ENCODE measurements around the gene PIK3IP1. TPM values are rescaled to one million over a fixed set of nuclear protein-coding genes. Genes with fewer than 3 reads are reported as not detected.

The PIK3IP1 gene
- total and polyA plus RNA-seq, 2 donors from 2014 or later = 21.4 to 42.7 TPM

DNA sequence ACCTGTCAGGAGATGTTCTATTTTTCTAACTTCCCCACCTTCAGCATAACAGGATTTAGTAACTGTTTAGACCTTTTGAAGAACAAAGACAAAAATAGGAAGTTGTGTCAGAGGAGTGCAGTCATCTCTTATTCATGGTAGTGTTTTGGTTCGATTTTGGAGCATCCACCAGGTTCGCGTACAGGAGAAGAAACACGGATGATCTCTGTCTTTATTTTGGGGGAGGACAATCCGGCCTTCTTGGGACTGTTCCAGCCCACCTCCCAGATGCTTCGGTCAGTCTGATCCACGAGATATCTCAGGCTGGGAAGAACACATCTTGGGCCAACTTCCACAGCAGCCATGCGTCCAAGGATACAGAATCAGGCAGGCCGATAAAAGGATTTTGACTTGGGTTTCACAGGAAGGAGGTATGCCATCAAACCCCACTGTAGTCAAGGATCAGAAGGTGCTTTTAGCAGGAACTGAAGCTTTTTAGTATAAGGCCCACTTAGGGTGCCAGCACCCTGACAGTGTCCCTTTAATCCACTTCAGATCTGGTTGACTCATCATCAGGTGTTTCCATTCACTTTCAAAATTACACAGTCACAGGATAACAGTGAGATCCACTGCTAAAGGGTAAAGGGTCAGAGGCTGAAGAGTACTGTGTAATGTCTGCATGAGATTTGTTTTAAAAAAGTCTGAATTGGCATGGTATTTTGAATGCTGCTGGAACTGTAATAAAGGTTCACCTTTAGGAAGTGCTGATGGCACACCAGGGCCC lies 37.3 kb upstream of the PIK3IP1 start:
- peak in 1 of 5 donors; percentile 5 for DNase-seq
- no peak for FAIRE-seq
- Histone ChIP-seq H3K27me3 (ENCODE audit: control insufficient read depth, insufficient read depth, low read length) (no peaks in the 10 kb centered on the region), H3K9ac (ENCODE audit: low read length in 3 of 3) (no peak overlapping the region), H3K9me3 (ENCODE audit: control insufficient read depth in 2 of 3, insufficient read depth in 1 of 3, low read length in 3 of 3) (no peaks in the 10 kb centered on the region), H3K27ac (ENCODE audit: low read depth in 2 of 2, low read length in 2 of 2) (no peak overlapping the region), H3K4me1 (ENCODE audit: control insufficient read depth in 2 of 3, insufficient read depth in 2 of 3, low read depth in 1 of 3, low read length in 3 of 3) (no peaks in the 10 kb centered on the region), H3K36me3 (ENCODE audit: control insufficient read depth in 2 of 3, insufficient read depth in 3 of 3, low read length in 3 of 3) (peaks cover under 1 to 64% (median 25%) of the 10 kb centered on the region in 3 donors), H3K4me3 (ENCODE audit: low read length in 3 of 3) (no peak overlapping the region)
- TF ChIP-seq, protein P1, sequence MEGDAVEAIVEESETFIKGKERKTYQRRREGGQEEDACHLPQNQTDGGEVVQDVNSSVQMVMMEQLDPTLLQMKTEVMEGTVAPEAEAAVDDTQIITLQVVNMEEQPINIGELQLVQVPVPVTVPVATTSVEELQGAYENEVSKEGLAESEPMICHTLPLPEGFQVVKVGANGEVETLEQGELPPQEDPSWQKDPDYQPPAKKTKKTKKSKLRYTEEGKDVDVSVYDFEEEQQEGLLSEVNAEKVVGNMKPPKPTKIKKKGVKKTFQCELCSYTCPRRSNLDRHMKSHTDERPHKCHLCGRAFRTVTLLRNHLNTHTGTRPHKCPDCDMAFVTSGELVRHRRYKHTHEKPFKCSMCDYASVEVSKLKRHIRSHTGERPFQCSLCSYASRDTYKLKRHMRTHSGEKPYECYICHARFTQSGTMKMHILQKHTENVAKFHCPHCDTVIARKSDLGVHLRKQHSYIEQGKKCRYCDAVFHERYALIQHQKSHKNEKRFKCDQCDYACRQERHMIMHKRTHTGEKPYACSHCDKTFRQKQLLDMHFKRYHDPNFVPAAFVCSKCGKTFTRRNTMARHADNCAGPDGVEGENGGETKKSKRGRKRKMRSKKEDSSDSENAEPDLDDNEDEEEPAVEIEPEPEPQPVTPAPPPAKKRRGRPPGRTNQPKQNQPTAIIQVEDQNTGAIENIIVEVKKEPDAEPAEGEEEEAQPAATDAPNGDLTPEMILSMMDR (IDR thresholded peaks at IDR 0.05; ENCODE audit: borderline replicate concordance, extremely low read depth, insufficient read depth) = no peak
- intact Hi-C loops (cut with DNase I) = no loop called here

DNA sequence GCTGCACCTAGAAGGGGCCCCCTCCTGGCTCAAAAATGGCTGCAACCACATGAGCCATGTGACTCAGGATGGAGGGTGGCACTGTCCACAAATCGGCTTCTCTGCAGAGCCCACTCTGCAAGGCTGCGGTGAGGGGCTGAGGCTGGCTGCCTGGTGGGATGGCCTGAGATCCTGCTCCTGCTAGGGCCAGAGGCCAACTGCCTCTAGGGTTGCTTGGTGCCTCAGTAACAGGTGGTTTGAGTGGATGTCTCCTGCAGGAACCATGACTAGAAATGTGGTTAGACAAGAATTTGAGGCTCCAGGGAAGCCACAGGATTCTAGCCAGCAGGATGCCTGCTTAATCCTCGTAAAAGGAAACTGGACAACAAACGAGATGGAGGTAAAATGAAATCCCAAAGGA lies 36.7 kb upstream of the PIK3IP1 start:
- H3K9ac ChIP-seq (ENCODE audit: low read length in 3 of 3) = no peak overlapping the region
- peaks cover 0 to 60% (median 21%) of the 10 kb centered on the region in 3 donors for H3K36me3 ChIP-seq (ENCODE audit: control insufficient read depth in 2 of 3, insufficient read depth in 3 of 3, low read length in 3 of 3)
- no peaks in the 10 kb centered on the region for H3K27me3 ChIP-seq (ENCODE audit: control insufficient read depth, insufficient read depth, low read length)
- DNase-seq (no peak), FAIRE-seq (no peak)
- no peaks in the 10 kb centered on the region for H3K4me1 ChIP-seq (ENCODE audit: control insufficient read depth in 2 of 3, insufficient read depth in 2 of 3, low read depth in 1 of 3, low read length in 3 of 3)
- H3K27ac ChIP-seq (ENCODE audit: low read depth in 2 of 2, low read length in 2 of 2) = no peak overlapping the region
- TF ChIP-seq, protein P1 (IDR thresholded peaks at IDR 0.05; ENCODE audit: borderline replicate concordance, extremely low read depth, insufficient read depth) = no peak
- no peak overlapping the region for H3K4me3 ChIP-seq (ENCODE audit: low read length in 3 of 3)
- no peaks in the 10 kb centered on the region for H3K9me3 ChIP-seq (ENCODE audit: control insufficient read depth in 2 of 3, insufficient read depth in 1 of 3, low read length in 3 of 3)
- intact Hi-C loops (cut with DNase I) = no loop called here

DNA sequence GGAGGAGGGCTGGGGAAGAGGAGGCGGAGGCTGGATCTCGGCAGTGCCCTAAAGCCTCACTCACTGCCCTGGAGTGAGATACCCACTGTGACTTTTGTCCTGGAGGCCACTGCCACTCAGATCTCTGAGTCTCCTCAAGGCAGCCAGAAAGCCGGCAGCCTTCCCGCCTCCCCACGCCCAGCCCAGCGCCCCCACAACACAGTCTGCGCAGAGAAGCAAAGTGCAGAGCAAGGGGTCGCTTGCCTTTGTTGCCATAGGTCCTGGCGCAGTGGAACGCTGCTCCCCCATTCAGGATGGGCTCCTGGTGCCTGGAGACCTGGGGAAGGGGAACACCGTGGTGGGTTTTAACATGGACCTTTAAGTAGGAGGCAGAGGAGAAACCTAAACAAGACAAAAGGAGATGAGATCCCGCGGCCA lies 36.3 kb upstream of the PIK3IP1 start:
- H3K9ac ChIP-seq (ENCODE audit: low read length in 3 of 3) = no peak overlapping the region
- H3K36me3 ChIP-seq (ENCODE audit: control insufficient read depth in 2 of 3, insufficient read depth in 3 of 3, low read length in 3 of 3) = peaks cover 0 to 60% (median 21%) of the 10 kb centered on the region in 3 donors
- no peak overlapping the region for H3K4me3 ChIP-seq (ENCODE audit: low read length in 3 of 3)
- H3K27ac ChIP-seq (ENCODE audit: low read depth in 2 of 2, low read length in 2 of 2) = no peak overlapping the region
- H3K9me3 ChIP-seq (ENCODE audit: control insufficient read depth in 2 of 3, insufficient read depth in 1 of 3, low read length in 3 of 3) = no peaks in the 10 kb centered on the region
- peak in 1 of 5 donors; percentile 14 for DNase-seq
- intact Hi-C loops (cut with DNase I) = no loop called here
- TF ChIP-seq, protein P1 (IDR thresholded peaks at IDR 0.05; ENCODE audit: borderline replicate concordance, extremely low read depth, insufficient read depth) = no peak
- H3K27me3 ChIP-seq (ENCODE audit: control insufficient read depth, insufficient read depth, low read length) = no peaks in the 10 kb centered on the region
- no peak for FAIRE-seq
- no peaks in the 10 kb centered on the region for H3K4me1 ChIP-seq (ENCODE audit: control insufficient read depth in 2 of 3, insufficient read depth in 2 of 3, low read depth in 1 of 3, low read length in 3 of 3)
